Sigmoid colon (tissue), 7 donors: ENCODE data around the gene EME2. TPM values are rescaled to one million over a fixed set of nuclear protein-coding genes. Genes with fewer than 3 reads are reported as not detected.

Source experiments
- DNase-seq: peaks from one replicate; pipeline ENCODE4 v3.0.0-alpha.2; 2019
- H3K27ac ChIP-seq, 4 donors: fragments of 200-600 bp; sonication (generic); one replicate each; pipeline ENCODE4 v1.5.1; 2016 to 2019; ENCODE audit warnings: mild to moderate bottlenecking in 1 of 4
- H3K27me3 ChIP-seq, 3 donors: fragments of 200-600 bp; sonication (generic); one replicate each; pipeline ENCODE4 v1.5.1; 2019; ENCODE audit warnings: mild to moderate bottlenecking in 1 of 3
- H3K36me3 ChIP-seq, 4 donors: fragments of 200-600 bp; sonication (generic); one replicate each; pipeline ENCODE4 v1.5.1; 2016 to 2019
- H3K4me1 ChIP-seq, 4 donors: fragments of 200-600 bp; sonication (generic); one replicate each; pipeline ENCODE4 v1.5.1; 2017 to 2019
- H3K4me3 ChIP-seq, 4 donors: fragments of 200-600 bp; sonication (generic); one replicate each; pipeline ENCODE4 v1.5.1; 2017 to 2019; ENCODE audit warnings: mild to moderate bottlenecking in 2 of 4, moderate library complexity in 1 of 4
- H3K9me3 ChIP-seq, 4 donors: fragments of 200-600 bp in 3 of 4; sonication (generic) in 3 of 4; one replicate each; pipeline versions ENCODE4 v1.5.1 to v1.6.1; 2013 to 2019
- EP300 ChIP-seq, 4 donors: sonication (generic); formaldehyde crosslinking; IDR thresholded peaks; one replicate each; pipeline ENCODE4 v1.6.1; 2017; ENCODE audit warnings: antibody characterized with exemption in 4 of 4
- POLR2A ChIP-seq, 2 donors: fragments of 450-650 bp; IDR thresholded peaks; one replicate each; pipeline ENCODE4 v1.6.1; 2016; ENCODE audit warnings: antibody characterized with exemption in 2 of 2, mild to moderate bottlenecking in 2 of 2, moderate library complexity in 2 of 2
- POLR2AphosphoS5 ChIP-seq, 4 donors: sonication (generic); formaldehyde crosslinking; IDR thresholded peaks; one replicate each; pipeline ENCODE4 v1.6.1; 2017; ENCODE audit warnings: antibody characterized with exemption in 4 of 4
- WGBS, 2 donors: extraction: QIAGEN DNeasy Blood & Tissue Kit; methylation state at CpG; one replicate each; pipeline ENCODE4 v1.1.7; 2013; 5-methylcytosine and 5-hydroxymethylcytosine counted together
- intact Hi-C: fragments of 100-400 bp; cut with DNase I; formaldehyde crosslinking; loops from one replicate; pipeline ENCODE4 v1.15.1; 2023
- polyA plus RNA-seq, 3 donors: library from polyadenylated mRNA; stranded (reverse); fragments of 200-250 nt; gene quantifications; one replicate each; pipeline ENCODE4 v1.2.3, GENCODE V29; 2013
- total RNA-seq, 4 donors: library from RNA; depleted of rRNA; stranded (reverse); fragments of >200 nt; gene quantifications; one replicate each; pipeline ENCODE4 v1.1.0, GENCODE V29; 2016
- TF ChIP-seq, protein P1 (sequence below), 4 experiments: fragments of 450-650 bp in 3 of 4; fragments of 200-600 bp in 1 of 4; IDR thresholded peaks; one replicate each; pipeline ENCODE4 v1.5.1; 2016 to 2019; ENCODE audit warnings: antibody characterized with exemption in 4 of 4, mild to moderate bottlenecking in 3 of 4, moderate library complexity in 2 of 4
- donor health status: healthy with polysubstance abuse.
- donor health status: Bipolar disorder and iron deficiency.
- donor health status: healthy.

EME2 gene
- total and polyA plus RNA-seq, 7 donors, result 1.8 to 17.1 (median 5.2) TPM

DNA sequence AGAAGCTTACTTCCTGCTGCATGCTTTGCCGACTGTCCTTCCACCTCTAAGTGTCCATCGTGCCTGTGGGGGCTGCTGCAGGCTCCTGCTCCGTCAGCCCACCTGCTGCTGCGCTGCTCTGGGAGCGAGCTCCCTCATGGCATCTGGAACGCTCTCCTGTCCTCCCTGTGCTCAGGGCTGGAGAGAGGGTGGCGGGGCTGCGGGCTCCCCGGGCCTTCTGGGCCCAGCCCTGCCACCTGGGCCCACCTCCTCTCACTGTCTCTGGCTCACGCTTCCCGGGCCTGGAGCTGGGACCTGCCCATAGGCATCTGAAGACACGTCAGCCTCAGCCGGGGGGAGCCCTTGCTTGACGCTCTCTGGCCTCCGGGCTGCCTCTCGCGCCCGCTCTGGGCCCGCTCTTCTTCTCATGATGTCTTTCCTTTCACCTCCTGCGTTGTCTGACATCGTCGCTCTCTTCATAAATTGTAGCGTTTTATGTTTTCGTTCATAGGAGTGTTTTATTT is 28.2 kb upstream of the EME2 start:
- H3K9me3 ChIP-seq, result no peaks in the 10 kb centered on the region
- intact Hi-C loops, result no loop called here
- no peak overlapping the region for H3K4me3 ChIP-seq
- peaks cover 34 to 81% (median 44%) of the 10 kb centered on the region in 4 donors for H3K36me3 ChIP-seq
- WGBS, 2 donors, result 93 to 95% methylated on average over 24 of the region's 24 CpGs
- no peak for DNase-seq
- no peak overlapping the region for H3K27ac ChIP-seq
- H3K27me3 ChIP-seq, result no peaks in the 10 kb centered on the region
- no peaks in the 10 kb centered on the region for H3K4me1 ChIP-seq
- TF ChIP-seq POLR2A (IDR thresholded peaks at IDR 0.05) (no peak), POLR2AphosphoS5 (IDR thresholded peaks at IDR 0.05) (no peak), EP300 (IDR thresholded peaks at IDR 0.05) (no peak)
- TF ChIP-seq, protein P1, sequence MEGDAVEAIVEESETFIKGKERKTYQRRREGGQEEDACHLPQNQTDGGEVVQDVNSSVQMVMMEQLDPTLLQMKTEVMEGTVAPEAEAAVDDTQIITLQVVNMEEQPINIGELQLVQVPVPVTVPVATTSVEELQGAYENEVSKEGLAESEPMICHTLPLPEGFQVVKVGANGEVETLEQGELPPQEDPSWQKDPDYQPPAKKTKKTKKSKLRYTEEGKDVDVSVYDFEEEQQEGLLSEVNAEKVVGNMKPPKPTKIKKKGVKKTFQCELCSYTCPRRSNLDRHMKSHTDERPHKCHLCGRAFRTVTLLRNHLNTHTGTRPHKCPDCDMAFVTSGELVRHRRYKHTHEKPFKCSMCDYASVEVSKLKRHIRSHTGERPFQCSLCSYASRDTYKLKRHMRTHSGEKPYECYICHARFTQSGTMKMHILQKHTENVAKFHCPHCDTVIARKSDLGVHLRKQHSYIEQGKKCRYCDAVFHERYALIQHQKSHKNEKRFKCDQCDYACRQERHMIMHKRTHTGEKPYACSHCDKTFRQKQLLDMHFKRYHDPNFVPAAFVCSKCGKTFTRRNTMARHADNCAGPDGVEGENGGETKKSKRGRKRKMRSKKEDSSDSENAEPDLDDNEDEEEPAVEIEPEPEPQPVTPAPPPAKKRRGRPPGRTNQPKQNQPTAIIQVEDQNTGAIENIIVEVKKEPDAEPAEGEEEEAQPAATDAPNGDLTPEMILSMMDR (IDR thresholded peaks at IDR 0.05), result no peak

DNA sequence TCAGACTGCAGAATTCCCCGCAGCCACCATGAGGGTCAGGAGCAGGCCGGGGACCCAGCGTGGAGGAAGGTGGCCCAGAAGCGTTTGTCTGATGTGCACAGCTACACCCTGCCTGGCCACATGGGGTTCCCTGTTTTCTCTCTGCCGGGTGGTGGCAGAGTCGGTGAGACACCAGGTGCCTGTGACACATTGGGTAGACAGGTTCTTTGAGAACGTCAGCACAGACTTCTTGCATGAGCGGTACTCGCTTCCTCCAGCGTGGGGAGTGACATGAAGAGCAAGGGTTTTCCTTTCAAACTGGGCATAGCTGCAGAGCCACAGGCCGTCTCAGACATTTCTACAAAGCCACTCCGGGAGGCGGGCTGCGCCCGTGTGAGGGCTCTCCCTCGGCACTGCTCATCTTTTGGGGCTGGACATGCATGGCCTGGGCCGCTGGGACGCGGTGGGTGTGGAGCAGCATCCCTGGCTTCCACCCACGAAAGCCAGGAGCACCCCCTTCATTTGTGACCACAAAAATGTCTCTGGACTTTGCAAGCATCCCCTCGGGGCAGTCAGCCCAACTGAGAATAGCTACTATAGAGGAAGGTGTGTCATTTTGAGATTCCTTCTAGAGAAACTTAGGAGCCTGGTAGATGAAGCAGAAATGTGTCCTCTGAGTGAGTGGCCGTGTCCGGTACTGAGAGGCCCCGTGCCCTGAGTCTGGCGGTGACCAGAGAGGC is 27.3 kb upstream of the EME2 start:
- Histone ChIP-seq H3K4me1 (no peaks in the 10 kb centered on the region), H3K9me3 (no peaks in the 10 kb centered on the region), H3K27ac (no peak overlapping the region), H3K27me3 (no peaks in the 10 kb centered on the region), H3K36me3 (peaks cover 40 to 88% (median 47%) of the 10 kb centered on the region in 4 donors), H3K4me3 (no peak overlapping the region)
- 90 to 93% methylated on average over 25 of the region's 25 CpGs for WGBS, 2 donors
- DNase-seq, result no peak
- TF ChIP-seq POLR2A (IDR thresholded peaks at IDR 0.05) (no peak), EP300 (IDR thresholded peaks at IDR 0.05) (no peak), POLR2AphosphoS5 (IDR thresholded peaks at IDR 0.05) (no peak)
- TF ChIP-seq, protein P1 (IDR thresholded peaks at IDR 0.05), result no peak
- intact Hi-C loops, result no loop called here

- whole genome bisulfite sequencing, 2 donors, result 95 to 97% methylated on average over 29 of the region's 29 CpGs
- H3K27ac ChIP-seq, result no peak overlapping the region
- DNase-seq, result no peak
- TF ChIP-seq POLR2AphosphoS5 (IDR thresholded peaks at IDR 0.05) (no peak), POLR2A (IDR thresholded peaks at IDR 0.05) (no peak), EP300 (IDR thresholded peaks at IDR 0.05) (no peak)
- TF ChIP-seq, protein P1 (IDR thresholded peaks at IDR 0.05), result no peak
- no peak overlapping the region for H3K4me3 ChIP-seq
- peaks cover 40 to 88% (median 53%) of the 10 kb centered on the region in 4 donors for H3K36me3 ChIP-seq
- intact Hi-C loops, result no loop called here
- no peaks in the 10 kb centered on the region for H3K4me1 ChIP-seq
- no peaks in the 10 kb centered on the region for H3K27me3 ChIP-seq
- H3K9me3 ChIP-seq, result no peaks in the 10 kb centered on the region
These were observed 26.5 kb upstream of the EME2 start for GRCh38 chr16:1745900-1746692.

- no peaks in the 10 kb centered on the region for H3K9me3 ChIP-seq
- intact Hi-C loops, result no loop called here
- H3K4me3 ChIP-seq, result no peak overlapping the region
- DNase-seq, result no peak
- H3K27ac ChIP-seq, result no peak overlapping the region
- TF ChIP-seq POLR2A (IDR thresholded peaks at IDR 0.05) (no peak), EP300 (IDR thresholded peaks at IDR 0.05) (no peak), POLR2AphosphoS5 (IDR thresholded peaks at IDR 0.05) (no peak)
- TF ChIP-seq, protein P1 (IDR thresholded peaks at IDR 0.05), result no peak
- WGBS, 2 donors, result 92 to 95% methylated on average over 31 of the region's 31 CpGs
- peaks cover 42 to 88% (median 59%) of the 10 kb centered on the region in 4 donors for H3K36me3 ChIP-seq
- H3K27me3 ChIP-seq, result no peaks in the 10 kb centered on the region
- H3K4me1 ChIP-seq, result no peaks in the 10 kb centered on the region
These were observed 25.9 kb upstream of the EME2 start for GRCh38 chr16:1746693-1747195.
